Peyer's patch (tissue), 4 donors: ENCODE data around the gene CXorf49B.
"Not testable (repeated sequence)": the region's sequence is repeated elsewhere in the genome, so short reads cannot be mapped to it uniquely, and the experiment has no call there.

ENCODE experiments used
- POLR2A ChIP-seq, 2 donors: fragments of 450-650 bp; IDR thresholded peaks; one replicate each; pipeline ENCODE4 v1.5.1; 2017; ENCODE audit warnings: antibody characterized with exemption in 2 of 2, mild to moderate bottlenecking in 2 of 2, moderate library complexity in 2 of 2
- TF ChIP-seq, protein P1 (sequence below), 6 experiments: fragments of 450-650 bp in 4 of 6; fragments of 200-600 bp in 2 of 6; sonication (generic) in 1 of 6; IDR thresholded peaks; one replicate each; pipeline ENCODE4 v1.5.1; 2017 to 2019; ENCODE audit warnings: antibody characterized with exemption in 6 of 6, mild to moderate bottlenecking in 3 of 6, moderate library complexity in 1 of 6

GRCh38 chrX:71767134-71767533 lies 4.0 kb downstream of the CXorf49B start:
- TF ChIP-seq, protein P1, sequence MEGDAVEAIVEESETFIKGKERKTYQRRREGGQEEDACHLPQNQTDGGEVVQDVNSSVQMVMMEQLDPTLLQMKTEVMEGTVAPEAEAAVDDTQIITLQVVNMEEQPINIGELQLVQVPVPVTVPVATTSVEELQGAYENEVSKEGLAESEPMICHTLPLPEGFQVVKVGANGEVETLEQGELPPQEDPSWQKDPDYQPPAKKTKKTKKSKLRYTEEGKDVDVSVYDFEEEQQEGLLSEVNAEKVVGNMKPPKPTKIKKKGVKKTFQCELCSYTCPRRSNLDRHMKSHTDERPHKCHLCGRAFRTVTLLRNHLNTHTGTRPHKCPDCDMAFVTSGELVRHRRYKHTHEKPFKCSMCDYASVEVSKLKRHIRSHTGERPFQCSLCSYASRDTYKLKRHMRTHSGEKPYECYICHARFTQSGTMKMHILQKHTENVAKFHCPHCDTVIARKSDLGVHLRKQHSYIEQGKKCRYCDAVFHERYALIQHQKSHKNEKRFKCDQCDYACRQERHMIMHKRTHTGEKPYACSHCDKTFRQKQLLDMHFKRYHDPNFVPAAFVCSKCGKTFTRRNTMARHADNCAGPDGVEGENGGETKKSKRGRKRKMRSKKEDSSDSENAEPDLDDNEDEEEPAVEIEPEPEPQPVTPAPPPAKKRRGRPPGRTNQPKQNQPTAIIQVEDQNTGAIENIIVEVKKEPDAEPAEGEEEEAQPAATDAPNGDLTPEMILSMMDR (IDR thresholded peaks at IDR 0.05): not testable (repeated sequence)
- TF ChIP-seq POLR2A (IDR thresholded peaks at IDR 0.05): not testable (repeated sequence)
